ENCODE data around the gene CAMTA1. TPM values are rescaled to one million over a fixed set of nuclear protein-coding genes. Genes with fewer than 3 reads are reported as not detected.

Gene CAMTA1
- total RNA-seq, 1 donor: 19.9 TPM

DNA sequence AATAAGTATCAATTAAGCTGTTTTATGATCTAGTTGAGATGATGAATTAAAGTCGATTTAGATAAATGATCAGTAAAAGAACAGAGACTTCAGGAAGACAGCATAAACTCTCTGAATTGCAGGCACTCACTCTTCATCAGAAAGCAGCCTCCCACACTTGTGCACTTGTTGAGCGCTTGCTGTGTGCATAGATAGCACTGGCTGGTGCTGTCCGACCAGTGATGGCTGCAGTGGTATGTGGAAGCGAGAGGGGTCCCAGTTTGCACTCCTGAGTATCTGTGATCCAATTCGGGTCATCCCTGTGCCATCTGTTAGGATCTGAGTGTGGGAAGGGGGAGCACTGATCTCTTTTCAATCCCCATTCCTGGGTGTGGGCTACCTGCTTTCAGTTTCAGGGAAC is 137.8 kb downstream of the CAMTA1 start:
- no peak for DNase-seq (ENCODE audit: low read depth in 2 of 3, low spot score in 2 of 3)

GRCh38 chr1:6923416-6923815 is 138.2 kb downstream of the CAMTA1 start:
- no peak for DNase-seq (ENCODE audit: low read depth in 2 of 3, low spot score in 2 of 3)

- DNase-seq (ENCODE audit: low read depth in 2 of 3, low spot score in 2 of 3): no peak
Observed at GRCh38 chr1:6923955-6924881, 139.0 kb downstream of the CAMTA1 start.

GRCh38 chr1:6924891-6925290 is 139.6 kb downstream of the CAMTA1 start:
- DNase-seq (ENCODE audit: low read depth in 2 of 3, low spot score in 2 of 3): no peak

DNA sequence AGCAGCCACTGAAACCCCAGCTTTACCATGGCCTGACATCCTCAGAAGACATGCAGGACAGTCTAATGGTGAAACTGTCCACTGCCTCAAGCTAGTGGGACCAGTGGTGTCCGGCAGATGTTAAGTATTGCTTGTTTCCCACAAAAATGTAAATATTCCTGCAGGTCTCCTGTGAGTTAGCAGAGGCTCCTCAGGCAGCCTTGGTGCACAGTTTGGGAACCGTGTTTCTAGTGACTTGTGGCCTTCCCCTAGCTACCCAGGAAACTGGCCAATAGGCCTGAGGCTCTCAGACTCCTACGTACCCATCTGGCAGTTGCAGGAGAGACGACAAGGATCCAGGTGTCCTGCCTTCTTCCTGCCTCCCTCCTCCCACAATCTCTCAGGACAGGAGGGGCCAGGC is 142.4 kb downstream of the CAMTA1 start:
- no peak for DNase-seq (ENCODE audit: low read depth in 2 of 3, low spot score in 2 of 3)

DNA sequence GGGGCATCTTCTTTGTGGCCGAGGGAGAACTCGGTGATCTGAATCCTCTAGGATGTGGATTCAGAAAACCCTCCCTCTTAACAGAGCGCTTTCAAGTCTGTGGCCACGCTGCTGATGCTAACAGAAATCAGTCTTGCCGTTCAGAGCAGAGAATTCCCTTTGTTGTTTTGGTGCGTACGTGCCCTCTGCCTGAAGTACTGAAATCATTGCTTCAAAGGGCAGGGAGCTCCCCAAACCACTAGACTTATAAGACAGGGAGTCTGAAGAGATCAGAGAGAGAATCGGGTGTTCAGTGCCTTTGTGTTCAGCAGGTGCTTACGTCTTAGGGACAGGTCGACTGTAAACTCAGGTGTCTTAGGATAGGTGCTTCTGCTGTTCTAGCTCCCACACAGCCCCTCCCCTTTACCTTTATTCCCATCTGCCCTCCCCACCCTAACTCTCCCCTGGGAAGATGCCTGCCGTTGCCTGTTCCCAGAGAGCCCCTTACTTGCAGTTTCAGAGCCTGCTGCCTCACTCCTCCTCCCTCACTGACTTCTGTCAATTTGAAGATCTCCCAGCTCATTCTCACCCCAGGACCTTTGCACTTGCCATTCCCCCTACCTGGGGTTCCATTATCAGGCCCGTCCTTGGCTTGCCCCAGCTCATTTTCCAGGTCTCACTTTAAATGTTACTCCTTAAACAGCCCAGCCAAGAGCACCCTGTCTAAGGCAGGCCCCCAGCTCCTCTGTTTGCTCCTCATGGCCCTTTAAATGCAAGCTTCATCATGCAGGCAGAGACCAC is 143.0 kb downstream of the CAMTA1 start:
- no peak for DNase-seq (ENCODE audit: low read depth in 2 of 3, low spot score in 2 of 3)

DNA sequence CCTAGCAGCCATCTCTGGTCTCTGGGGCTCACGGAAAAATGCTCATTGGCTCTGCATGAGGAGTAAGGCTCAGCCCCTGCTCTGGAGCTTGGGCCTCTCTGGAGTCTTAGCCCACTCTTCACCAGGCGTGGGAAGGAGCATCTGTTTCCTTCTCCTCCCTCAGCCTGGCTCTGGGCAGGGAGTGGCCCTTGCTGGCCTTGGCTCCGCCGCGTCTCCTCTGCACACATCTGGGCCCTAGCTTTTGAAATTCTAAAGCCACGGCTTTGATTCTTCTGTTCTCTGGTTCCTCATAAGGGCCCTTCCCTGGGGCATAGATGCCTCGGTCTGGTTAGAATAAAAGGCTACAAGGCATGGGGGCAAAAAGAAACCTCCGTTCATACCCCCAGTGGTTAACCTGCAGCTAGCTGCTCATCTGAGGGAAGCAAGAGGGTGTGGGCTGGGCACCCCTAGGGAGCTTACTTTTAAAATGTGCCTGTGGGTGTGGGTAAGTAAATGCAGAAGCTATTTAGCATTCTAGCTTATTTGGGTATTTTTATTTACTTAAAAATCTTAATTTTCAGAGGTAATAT is 145.6 kb downstream of the CAMTA1 start:
- DNase-seq (ENCODE audit: low read depth in 2 of 3, low spot score in 2 of 3): no peak

DNA sequence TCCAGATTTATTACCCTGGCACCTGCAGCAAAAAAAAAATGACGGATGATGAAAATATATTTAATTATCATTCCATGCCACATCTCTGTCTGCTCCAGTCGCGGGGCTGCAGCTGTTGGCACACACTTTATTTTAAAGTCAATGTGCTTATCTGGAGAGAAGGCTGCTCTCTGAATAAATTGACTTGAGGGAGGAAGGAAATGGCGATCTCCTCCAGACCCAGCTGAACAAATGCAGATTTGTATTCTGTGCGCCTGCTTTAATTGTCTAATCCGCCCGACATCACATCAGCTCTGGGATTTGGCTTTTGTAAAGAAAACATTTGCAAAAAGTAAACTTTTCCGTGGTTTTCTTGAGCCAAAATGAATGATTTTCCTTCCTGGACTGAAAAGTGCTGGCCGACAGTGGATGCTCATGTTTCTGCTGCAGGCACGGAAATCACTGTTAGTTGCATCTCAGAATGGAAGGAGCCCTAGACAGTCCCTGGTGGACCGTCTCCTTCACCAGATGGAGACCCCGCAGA is 150.2 kb downstream of the CAMTA1 start:
- peak in 2 of 3 donors; percentile 60 to 91 for DNase-seq (ENCODE audit: low read depth in 2 of 3, low spot score in 2 of 3)

DNA sequence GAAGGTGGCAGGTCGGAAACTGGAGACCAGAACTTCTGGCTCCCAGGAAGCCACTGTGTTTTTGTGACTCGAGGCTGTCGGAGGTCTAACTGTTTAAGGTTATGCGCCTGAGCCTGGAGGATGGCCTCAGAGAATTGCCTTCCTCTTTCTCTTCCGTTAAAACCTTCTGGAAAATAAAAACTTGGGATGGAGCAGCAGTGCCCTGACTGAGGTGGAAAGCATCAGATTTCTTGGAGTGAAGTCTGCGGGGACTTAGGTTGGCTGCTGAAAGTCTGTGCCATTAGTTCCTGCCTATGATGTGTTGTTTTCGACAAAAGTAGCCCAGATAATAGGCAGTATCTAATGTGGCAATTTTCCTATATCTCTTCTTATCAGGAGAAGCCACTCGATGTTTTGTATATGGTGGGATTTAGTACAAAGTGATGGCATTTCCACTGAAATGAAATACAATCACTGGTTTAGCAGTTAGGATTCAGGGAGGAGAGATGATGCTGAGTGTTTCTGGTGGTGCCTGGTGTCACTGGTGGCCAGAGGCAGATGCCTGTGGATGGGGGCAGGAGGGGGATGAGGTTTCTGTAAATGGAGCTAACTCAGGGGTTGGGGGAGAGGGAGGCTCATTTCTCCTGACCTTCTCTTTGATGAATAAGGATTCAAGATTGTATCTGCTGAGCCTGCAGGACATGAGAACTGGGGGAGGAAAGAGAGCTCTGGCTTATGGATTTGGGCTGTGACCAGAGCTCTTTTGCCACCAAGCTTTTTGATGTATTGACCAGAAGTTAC is 150.8 kb downstream of the CAMTA1 start:
- no peak for DNase-seq (ENCODE audit: low read depth in 2 of 3, low spot score in 2 of 3)

DNA sequence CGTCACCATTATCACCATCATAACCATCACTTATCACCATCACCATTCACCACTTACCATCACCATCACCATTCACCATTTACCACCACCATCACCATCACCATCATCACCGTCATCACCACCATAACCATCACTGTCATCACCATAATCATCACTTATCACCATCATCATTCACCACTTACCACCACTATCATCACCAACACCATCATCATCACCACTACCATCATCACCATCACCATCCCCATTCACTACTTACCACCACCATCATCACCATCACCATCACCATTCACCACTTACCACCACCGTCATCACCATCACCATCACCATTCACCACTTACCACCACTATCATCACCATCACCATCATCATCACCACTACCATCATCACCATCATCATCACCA is 151.8 kb downstream of the CAMTA1 start:
- no peak for DNase-seq (ENCODE audit: low read depth in 2 of 3, low spot score in 2 of 3)

GRCh38 chr1:6939363-6939762 is 154.1 kb downstream of the CAMTA1 start:
- DNase-seq (ENCODE audit: low read depth in 2 of 3, low spot score in 2 of 3): no peak

GRCh38 chr1:6941786-6942185 is 156.5 kb downstream of the CAMTA1 start:
- DNase-seq (ENCODE audit: low read depth in 2 of 3, low spot score in 2 of 3): no peak

- DNase-seq (ENCODE audit: low read depth in 2 of 3, low spot score in 2 of 3): no peak
Observed at GRCh38 chr1:6942990-6943389, 157.7 kb downstream of the CAMTA1 start.

DNA sequence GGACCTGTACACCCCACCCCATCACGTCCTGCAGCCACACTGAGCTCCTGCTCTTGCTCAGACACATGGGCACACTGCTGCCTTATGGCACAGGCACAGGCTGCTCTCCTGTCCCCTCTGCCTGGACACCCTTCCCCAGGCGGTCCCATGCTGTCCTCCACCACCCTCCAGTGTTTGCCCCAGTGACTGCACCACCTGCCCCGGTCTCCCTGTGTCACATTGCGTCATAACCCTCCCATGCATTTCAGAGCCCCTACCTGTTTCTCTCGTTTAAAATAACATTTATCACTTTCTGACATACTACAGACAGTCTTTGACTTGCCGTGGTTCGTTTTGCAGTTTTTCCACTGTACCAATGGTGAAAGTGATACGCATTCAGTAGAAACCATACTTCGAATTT is 159.2 kb downstream of the CAMTA1 start:
- no peak for DNase-seq (ENCODE audit: low read depth in 2 of 3, low spot score in 2 of 3)

- no peak for DNase-seq (ENCODE audit: low read depth in 2 of 3, low spot score in 2 of 3)
Observed at GRCh38 chr1:6947952-6948351, 162.7 kb downstream of the CAMTA1 start.

DNA sequence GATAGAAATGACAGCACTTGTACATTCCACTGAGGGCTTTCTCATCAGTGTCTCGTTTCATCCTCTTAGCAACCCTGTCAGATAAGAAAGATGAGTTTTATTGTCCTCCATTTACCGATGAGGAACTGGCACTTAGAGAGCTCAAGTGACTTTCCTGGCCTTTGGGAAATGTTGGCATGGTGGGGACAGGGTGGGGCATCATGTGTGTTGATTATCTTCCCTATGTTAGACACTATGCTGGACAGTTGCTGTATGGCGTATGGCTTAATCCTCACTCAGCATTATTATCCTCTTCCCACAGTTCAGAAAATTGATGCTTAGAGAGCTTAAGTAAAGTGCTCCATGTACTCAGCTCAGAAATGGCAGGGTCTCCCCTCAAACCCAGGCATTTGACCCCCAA is 163.2 kb downstream of the CAMTA1 start:
- DNase-seq (ENCODE audit: low read depth in 2 of 3, low spot score in 2 of 3): no peak

- DNase-seq (ENCODE audit: low read depth in 2 of 3, low spot score in 2 of 3): no peak
Observed at GRCh38 chr1:6948861-6949260, 163.6 kb downstream of the CAMTA1 start.

DNA sequence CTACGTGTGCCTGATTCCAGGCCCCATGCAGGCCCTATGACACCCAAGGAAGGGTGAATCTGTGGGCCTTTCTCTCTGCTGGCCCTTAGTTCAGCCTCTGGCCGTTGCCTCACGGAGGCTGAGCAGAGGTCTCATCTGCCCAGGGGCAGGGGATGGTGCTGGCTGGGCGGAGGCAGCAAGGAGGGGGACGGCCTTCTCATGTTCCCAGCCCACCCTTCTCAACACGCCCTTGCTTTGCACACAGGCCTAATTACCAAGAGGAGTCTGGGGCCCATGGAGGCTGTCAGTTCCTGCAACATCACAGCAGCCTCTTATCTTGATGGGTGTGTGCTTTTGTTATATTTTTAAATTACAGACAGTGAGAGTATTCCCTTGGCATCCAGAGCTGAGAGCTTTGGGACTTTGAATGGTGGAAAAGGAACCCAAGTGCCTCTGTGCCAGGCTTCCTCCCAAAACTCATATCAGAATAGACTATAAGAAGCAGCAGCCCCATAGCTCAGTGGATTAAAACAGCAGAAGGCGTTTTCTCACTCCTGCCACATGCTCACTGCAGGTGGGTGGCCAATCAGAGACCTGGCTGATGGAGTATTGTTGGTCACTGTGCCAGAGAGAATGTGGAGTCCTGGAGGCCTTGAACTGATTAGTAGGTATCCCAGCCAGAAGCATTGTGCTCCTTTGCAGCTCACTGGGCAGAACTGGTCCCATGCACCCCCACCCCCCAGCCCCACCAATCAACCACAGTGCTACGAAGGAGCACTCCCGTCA is 164.9 kb downstream of the CAMTA1 start:
- DNase-seq (ENCODE audit: low read depth in 2 of 3, low spot score in 2 of 3): no peak

DNA sequence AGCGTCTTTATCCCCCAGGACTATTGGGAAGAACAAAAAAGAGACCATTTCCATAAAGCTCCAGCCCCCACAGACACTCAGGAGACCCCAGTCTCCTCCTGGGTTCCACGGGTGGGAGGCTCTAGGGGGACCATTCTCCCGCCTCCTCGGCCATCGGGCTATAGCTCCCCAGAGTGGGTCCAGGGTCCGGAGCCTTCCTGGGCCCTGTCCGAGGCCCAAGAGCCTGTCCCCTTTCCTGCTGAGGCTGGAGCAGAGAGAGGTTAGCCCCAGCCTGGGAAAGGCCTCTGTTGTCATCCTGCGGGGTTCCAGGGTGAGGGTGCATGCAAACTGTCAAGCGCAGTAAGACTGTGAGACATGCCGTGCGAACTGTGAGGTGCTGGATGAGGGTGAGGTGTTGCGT is 166.3 kb downstream of the CAMTA1 start:
- DNase-seq (ENCODE audit: low read depth in 2 of 3, low spot score in 2 of 3): no peak

DNA sequence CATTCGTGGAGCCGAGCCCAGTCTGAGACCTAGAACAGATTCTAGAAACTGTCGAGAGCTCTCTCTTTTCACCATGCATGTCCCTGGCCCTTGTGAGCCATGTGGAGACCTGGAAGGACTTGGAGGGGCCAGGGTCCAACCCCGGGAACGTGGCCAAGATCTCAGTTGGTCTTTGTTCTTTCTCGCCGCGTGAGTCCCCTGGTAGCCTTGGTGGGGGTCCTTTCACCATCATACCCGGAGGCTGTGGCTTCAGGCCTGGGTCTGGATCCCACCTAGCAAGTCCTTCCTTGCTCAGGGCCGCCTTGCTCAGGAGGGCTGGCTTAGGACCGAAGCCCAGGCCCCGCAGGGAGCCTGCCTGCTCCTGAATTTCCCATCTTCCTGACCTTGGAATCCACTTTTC is 168.0 kb downstream of the CAMTA1 start:
- no peak for DNase-seq (ENCODE audit: low read depth in 2 of 3, low spot score in 2 of 3)
